ENCODE results near the gene SLC27A5. TPM values are rescaled to one million over a fixed set of nuclear protein-coding genes. Genes with fewer than 3 reads are reported as not detected.
"Not testable (repeated sequence)": the region's sequence is repeated elsewhere in the genome, so short reads cannot be mapped to it uniquely, and the experiment has no call there.

SLC27A5 gene
- total RNA-seq, 1 donor from 2014 or later = 6.8 TPM

DNA sequence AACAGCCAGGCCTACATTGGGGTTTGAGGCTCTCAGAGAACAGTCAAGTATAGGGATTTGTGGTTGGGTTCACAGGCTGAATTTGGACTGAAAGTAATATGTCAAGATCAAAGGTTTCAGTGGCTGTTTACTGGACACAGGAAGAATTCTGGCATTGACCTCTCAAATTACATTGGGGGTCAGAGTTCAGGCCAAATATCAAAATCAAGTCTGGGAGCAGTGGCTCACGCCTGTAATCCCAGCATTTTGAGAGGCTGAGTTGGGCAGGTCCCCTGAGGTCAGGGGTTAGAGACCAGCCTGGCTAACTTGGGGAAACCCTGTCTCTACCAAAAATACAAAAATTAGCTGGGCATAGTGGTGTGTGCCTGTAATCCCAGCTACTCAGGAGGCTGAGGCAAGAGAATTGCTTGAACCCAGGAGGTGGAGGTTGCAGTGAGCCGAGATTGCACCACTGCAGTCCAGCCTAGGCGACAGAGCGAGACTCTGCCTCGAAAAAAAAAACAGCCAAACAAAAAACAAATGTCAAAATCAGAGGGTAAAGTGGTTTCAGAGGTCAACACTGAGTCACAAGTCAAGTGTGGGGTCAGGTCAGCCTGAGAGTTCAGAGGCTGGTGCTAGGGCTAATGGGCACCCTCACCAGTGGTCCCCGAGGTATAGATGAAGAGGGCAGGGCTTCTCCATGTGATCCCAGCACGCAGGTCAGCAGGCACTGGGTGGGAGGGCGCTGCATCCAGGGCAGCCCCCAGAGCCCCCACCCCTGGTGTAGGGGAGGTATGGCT, 1.5 kb downstream of the SLC27A5 start:
- Mint-ChIP-seq H3K4me3 (ENCODE audit: unreplicated experiment) (no peak overlapping the region), H3K36me3 (ENCODE audit: low read depth, unreplicated experiment) (peaks cover 9% of the 10 kb centered on the region), H3K9me3 (ENCODE audit: unreplicated experiment) (peaks cover 6% of the 10 kb centered on the region), H3K27me3 (ENCODE audit: low read depth, unreplicated experiment) (no peaks in the 10 kb centered on the region), H3K27ac (ENCODE audit: unreplicated experiment) (no peak overlapping the region), H3K4me1 (ENCODE audit: low read depth, unreplicated experiment) (peaks cover 3% of the 10 kb centered on the region)
- Histone ChIP-seq H3K79me2 (ENCODE audit: insufficient read depth, low read length) (peaks cover 8% of the 10 kb centered on the region), H3K27me3 (ENCODE audit: insufficient read depth, low read length) (no peaks in the 10 kb centered on the region), H2AFZ (ENCODE audit: low read depth, low read length) (no peak overlapping the region), H4K20me1 (ENCODE audit: insufficient read depth, low read length) (peaks cover 3% of the 10 kb centered on the region), H3K9ac (ENCODE audit: low read length) (no peak overlapping the region), H3K36me3 (ENCODE audit: insufficient read depth, low read length) (no peaks in the 10 kb centered on the region), H3K4me3 (ENCODE audit: insufficient read depth, low read depth, low read length) (no peak overlapping the region), H3K9me3 (ENCODE audit: insufficient read depth, low read depth, low read length) (no peaks in the 10 kb centered on the region), H3K4me1 (ENCODE audit: insufficient read depth, low read length) (peaks cover 6% of the 10 kb centered on the region), H3K27ac (ENCODE audit: low read depth, low read length) (no peak overlapping the region), H3K4me2 (ENCODE audit: low read length) (no peak overlapping the region)
- TF ChIP-seq EZH2 (IDR thresholded peaks at IDR 0.05; ENCODE audit: insufficient read depth, low read length) = no peak
- TF ChIP-seq, protein P1, sequence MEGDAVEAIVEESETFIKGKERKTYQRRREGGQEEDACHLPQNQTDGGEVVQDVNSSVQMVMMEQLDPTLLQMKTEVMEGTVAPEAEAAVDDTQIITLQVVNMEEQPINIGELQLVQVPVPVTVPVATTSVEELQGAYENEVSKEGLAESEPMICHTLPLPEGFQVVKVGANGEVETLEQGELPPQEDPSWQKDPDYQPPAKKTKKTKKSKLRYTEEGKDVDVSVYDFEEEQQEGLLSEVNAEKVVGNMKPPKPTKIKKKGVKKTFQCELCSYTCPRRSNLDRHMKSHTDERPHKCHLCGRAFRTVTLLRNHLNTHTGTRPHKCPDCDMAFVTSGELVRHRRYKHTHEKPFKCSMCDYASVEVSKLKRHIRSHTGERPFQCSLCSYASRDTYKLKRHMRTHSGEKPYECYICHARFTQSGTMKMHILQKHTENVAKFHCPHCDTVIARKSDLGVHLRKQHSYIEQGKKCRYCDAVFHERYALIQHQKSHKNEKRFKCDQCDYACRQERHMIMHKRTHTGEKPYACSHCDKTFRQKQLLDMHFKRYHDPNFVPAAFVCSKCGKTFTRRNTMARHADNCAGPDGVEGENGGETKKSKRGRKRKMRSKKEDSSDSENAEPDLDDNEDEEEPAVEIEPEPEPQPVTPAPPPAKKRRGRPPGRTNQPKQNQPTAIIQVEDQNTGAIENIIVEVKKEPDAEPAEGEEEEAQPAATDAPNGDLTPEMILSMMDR (IDR thresholded peaks at IDR 0.05; ENCODE audit: insufficient read depth, low read depth, low read length) = no peak
- no peak for DNase-seq (ENCODE audit: low read depth)
- FAIRE-seq = no peak

DNA sequence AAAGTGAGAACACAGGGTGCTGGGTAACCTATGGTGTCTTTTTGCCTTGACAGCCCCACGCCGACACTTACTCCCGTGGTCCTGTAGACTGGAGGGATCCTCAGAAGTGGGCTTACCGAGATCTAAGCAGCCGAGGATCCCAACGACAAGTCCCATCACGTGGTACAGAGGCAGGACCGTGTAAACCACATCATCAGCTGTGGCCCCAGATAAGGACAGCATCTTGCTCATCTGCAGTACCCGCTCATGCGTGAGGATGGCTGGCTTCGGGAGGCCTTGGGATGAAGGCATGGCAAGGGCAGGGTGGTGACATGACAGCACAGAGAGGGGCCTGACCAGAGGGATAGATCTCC, 2.1 kb downstream of the SLC27A5 start:
- no peak for FAIRE-seq

DNA sequence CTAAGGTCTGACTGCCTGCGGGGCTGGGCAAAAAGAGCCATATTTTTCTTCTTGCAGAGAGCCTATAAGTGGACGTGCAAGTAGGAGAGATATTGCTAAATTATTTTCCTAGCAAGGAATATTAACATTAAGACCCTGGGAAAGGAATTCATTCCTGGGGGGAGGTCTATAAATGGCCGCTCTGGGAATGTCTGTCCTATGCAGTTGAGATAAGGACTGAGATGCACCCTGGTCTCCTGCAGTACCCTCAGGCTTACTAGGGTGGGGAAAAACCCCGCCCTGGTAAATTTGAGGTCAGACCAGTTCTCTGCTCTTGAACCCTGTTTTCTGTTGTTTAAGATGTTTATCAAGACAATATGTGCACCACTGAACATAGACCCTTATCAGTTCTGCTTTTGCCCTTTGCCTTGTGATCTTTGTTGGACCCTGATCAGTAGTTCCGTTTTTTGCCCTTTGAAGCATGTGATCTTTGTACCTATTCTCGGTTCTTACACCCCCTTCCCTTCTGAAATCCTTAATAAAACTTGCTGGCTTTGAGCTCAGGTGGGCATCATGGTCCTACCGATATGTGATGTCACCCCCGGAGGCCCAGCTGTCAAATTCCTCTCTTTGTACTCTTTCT, 4.1 kb downstream of the SLC27A5 start:
- not testable (repeated sequence) for H3K4me3 ChIP-seq (ENCODE audit: insufficient read depth, low read depth, low read length); FAIRE-seq; H3K27me3 Mint-ChIP-seq (ENCODE audit: low read depth, unreplicated experiment); H3K4me1 ChIP-seq (ENCODE audit: insufficient read depth, low read length); DNase-seq (ENCODE audit: low read depth); H4K20me1 ChIP-seq (ENCODE audit: insufficient read depth, low read length); H3K79me2 ChIP-seq (ENCODE audit: insufficient read depth, low read length); H3K27me3 ChIP-seq (ENCODE audit: insufficient read depth, low read length); H3K9ac ChIP-seq (ENCODE audit: low read length); H3K27ac ChIP-seq (ENCODE audit: low read depth, low read length); H2AFZ ChIP-seq (ENCODE audit: low read depth, low read length); H3K27ac Mint-ChIP-seq (ENCODE audit: unreplicated experiment); H3K4me3 Mint-ChIP-seq (ENCODE audit: unreplicated experiment); H3K9me3 ChIP-seq (ENCODE audit: insufficient read depth, low read depth, low read length); H3K36me3 ChIP-seq (ENCODE audit: insufficient read depth, low read length); H3K9me3 Mint-ChIP-seq (ENCODE audit: unreplicated experiment); H3K4me2 ChIP-seq (ENCODE audit: low read length); H3K36me3 Mint-ChIP-seq (ENCODE audit: low read depth, unreplicated experiment); H3K4me1 Mint-ChIP-seq (ENCODE audit: low read depth, unreplicated experiment)

More for the DNA sequence above, 2.1 kb downstream of the SLC27A5 start:
- H3K27me3 ChIP-seq (ENCODE audit: insufficient read depth, low read length) = no peaks in the 10 kb centered on the region
- H3K27me3 Mint-ChIP-seq (ENCODE audit: low read depth, unreplicated experiment) = no peaks in the 10 kb centered on the region
- H3K9me3 ChIP-seq (ENCODE audit: insufficient read depth, low read depth, low read length) = no peaks in the 10 kb centered on the region
- H3K36me3 ChIP-seq (ENCODE audit: insufficient read depth, low read length) = no peaks in the 10 kb centered on the region
- peaks cover 3% of the 10 kb centered on the region for H4K20me1 ChIP-seq (ENCODE audit: insufficient read depth, low read length)
- no peak overlapping the region for H3K27ac ChIP-seq (ENCODE audit: low read depth, low read length)
- peaks cover 6% of the 10 kb centered on the region for H3K4me1 ChIP-seq (ENCODE audit: insufficient read depth, low read length)
- peaks cover 9% of the 10 kb centered on the region for H3K36me3 Mint-ChIP-seq (ENCODE audit: low read depth, unreplicated experiment)
- H3K4me2 ChIP-seq (ENCODE audit: low read length) = no peak overlapping the region
- no peak for TF ChIP-seq EZH2 (IDR thresholded peaks at IDR 0.05; ENCODE audit: insufficient read depth, low read length)
- TF ChIP-seq, protein P1 (IDR thresholded peaks at IDR 0.05; ENCODE audit: insufficient read depth, low read depth, low read length) = no peak
- peaks cover 4% of the 10 kb centered on the region for H3K79me2 ChIP-seq (ENCODE audit: insufficient read depth, low read length)
- H3K4me3 Mint-ChIP-seq (ENCODE audit: unreplicated experiment) = no peak overlapping the region
- peaks cover 6% of the 10 kb centered on the region for H3K9me3 Mint-ChIP-seq (ENCODE audit: unreplicated experiment)
- H3K4me1 Mint-ChIP-seq (ENCODE audit: low read depth, unreplicated experiment) = peaks cover under 1% of the 10 kb centered on the region
- no peak overlapping the region for H3K27ac Mint-ChIP-seq (ENCODE audit: unreplicated experiment)
- DNase-seq (ENCODE audit: low read depth) = no peak
- H3K4me3 ChIP-seq (ENCODE audit: insufficient read depth, low read depth, low read length) = no peak overlapping the region
- H3K9ac ChIP-seq (ENCODE audit: low read length) = no peak overlapping the region
- H2AFZ ChIP-seq (ENCODE audit: low read depth, low read length) = no peak overlapping the region

Measured in astrocyte (in vitro differentiated cells and primary cell).